Thoracic aorta endothelial cell (primary cell): Measurements from ENCODE around the gene FCSK. TPM values are rescaled to one million over a fixed set of nuclear protein-coding genes. Genes with fewer than 3 reads are reported as not detected.

ENCODE experiments used
- small RNA-seq: library from RNA; depleted of rRNA; stranded (forward); fragments of <200 nt; gene quantifications from one replicate; pipeline ENCODE3, GENCODE V24; 2012
- total RNA-seq: library from RNA; depleted of rRNA; stranded (reverse); fragments of >200 nt; gene quantifications from 2 replicates; pipeline ENCODE4 v1.2.3, GENCODE V29; 2012

Gene FCSK
- total RNA-seq: 7.6 and 9.0 TPM in 2 replicates

GRCh38 chr16:70454222-70455034 is at the start of gene FCSK:
Gene FCSK (plus strand): TSS chr16:70454595. CDS start chr16:70463191, 8,596 bp downstream.

GRCh38 chr16:70438969-70439862 is 15.2 kb upstream of the FCSK start, which contains the start of gene ST3GAL2:
Gene ST3GAL2 (minus strand): TSS chr16:70439100. CDS start chr16:70398530, 40,570 bp downstream.

GRCh38 chr16:70523076-70523742 is 68.8 kb downstream of the FCSK start, which contains the start of gene COG4:
Gene COG4 (minus strand): TSS chr16:70523554. CDS start chr16:70523543, 11 bp downstream.

GRCh38 chr16:70523743-70524398 is 69.5 kb downstream of the FCSK start, which contains the start of gene SF3B3:
Gene SF3B3 (plus strand): TSS chr16:70523816. CDS start chr16:70526657, 2,841 bp downstream.

Small RNAs within 50 kb of the gene (small RNA-seq; reads per million reads assigned to genes)
- gene RNU6-23P (not detected), gene RPS27P26 (not detected), gene SNORD111B (128 reads per million, percentile 99 among the genes with 10 or more reads in this experiment)

Other genes starting within 250 kb of the FCSK start
- 34.4 and 36.3 TPM in 2 replicates for gene EXOSC6, start 202.7 kb upstream of the FCSK start, total RNA-seq
- gene AARS1, start 165.1 kb upstream of the FCSK start, total RNA-seq: 75.0 and 83.7 TPM in 2 replicates
- 35.1 and 36.8 TPM in 2 replicates for gene DDX19B, start 155.4 kb upstream of the FCSK start, total RNA-seq
- gene DDX19A, start 107.7 kb upstream of the FCSK start, total RNA-seq: 43.0 and 43.4 TPM in 2 replicates
- gene ST3GAL2, start 15.5 kb upstream of the FCSK start, total RNA-seq: 34.7 and 41.5 TPM in 2 replicates
- gene COG4, start 69.0 kb downstream of the FCSK start, total RNA-seq: 55.5 and 56.8 TPM in 2 replicates
- 190 and 239 TPM in 2 replicates for gene SF3B3, start 69.2 kb downstream of the FCSK start, total RNA-seq
- gene IL34, start 192.0 kb downstream of the FCSK start, total RNA-seq: 0.14 and 0.27 TPM in 2 replicates
- 19.2 and 26.3 TPM in 2 replicates for gene MTSS2, start 231.5 kb downstream of the FCSK start, total RNA-seq